HG03469 (cell line): Measurements from ENCODE around the gene PSMD9.

Source experiments
- ATAC-seq: cut with Tn5 transposase; IDR thresholded peaks from one replicate; pipeline ENCODE4 v1.9.1; 2021; ENCODE audit warnings: mild to moderate bottlenecking, moderate library complexity, moderate number of reproducible peaks; ENCODE audit not compliant: unreplicated experiment

Gene PSMD9

GRCh38 chr12:121949648-121950397, 61.2 kb downstream of the PSMD9 start:
- no peak for ATAC-seq

GRCh38 chr12:121953117-121953692, 64.6 kb downstream of the PSMD9 start:
- ATAC-seq, result no peak

GRCh38 chr12:121953695-121954094, 65.1 kb downstream of the PSMD9 start:
- ATAC-seq, result no peak

- ATAC-seq, result no peak
Observed at GRCh38 chr12:121955258-121956237, 67.0 kb downstream of the PSMD9 start.

GRCh38 chr12:121957861-121958515, 69.4 kb downstream of the PSMD9 start:
- ATAC-seq, result no peak

GRCh38 chr12:121958541-121959240, 70.1 kb downstream of the PSMD9 start:
- ATAC-seq, result no peak

GRCh38 chr12:121960541-121960940, 72.0 kb downstream of the PSMD9 start:
- no peak for ATAC-seq

GRCh38 chr12:121961195-121961879, 72.7 kb downstream of the PSMD9 start:
- ATAC-seq, result no peak

GRCh38 chr12:121963341-121964018, 74.9 kb downstream of the PSMD9 start:
- ATAC-seq, result no peak

GRCh38 chr12:121964813-121965643, 76.4 kb downstream of the PSMD9 start:
- ATAC-seq, result no peak

GRCh38 chr12:121966959-121967358, 78.4 kb downstream of the PSMD9 start:
- no peak for ATAC-seq
